H9 (cell line): ENCODE measurements around the gene ZNF668. TPM values are rescaled to one million over a fixed set of nuclear protein-coding genes. Genes with fewer than 3 reads are reported as not detected.

ENCODE experiments used
- DNase-seq: peaks from one replicate; pipeline ENCODE4 v3.0.0-alpha.2; 2017
- H2AFZ ChIP-seq: one replicate; pipeline ENCODE4 v1.6.1; 2013; ENCODE audit warnings: mild to moderate bottlenecking, low read length, control low read depth, moderate library complexity
- H2AK5ac ChIP-seq: 2 replicates; pipeline ENCODE4 v1.6.1; 2013; ENCODE audit warnings: low read length, control low read depth, mixed read lengths; ENCODE audit not compliant: insufficient read length
- H2BK120ac ChIP-seq: one replicate; pipeline ENCODE4 v1.6.1; 2013; ENCODE audit warnings: low read depth, mild to moderate bottlenecking, low read length, control low read depth, inconsistent platforms; ENCODE audit not compliant: poor library complexity, severe bottlenecking
- H2BK12ac ChIP-seq: 2 replicates; pipeline ENCODE4 v1.6.1; 2013; ENCODE audit warnings: low read length, control low read depth, mixed read lengths, low read depth; ENCODE audit not compliant: insufficient read length
- H2BK15ac ChIP-seq: 2 replicates; pipeline ENCODE4 v1.6.1; 2013; ENCODE audit warnings: low read depth, low read length, control low read depth
- H2BK20ac ChIP-seq: one replicate; pipeline ENCODE4 v1.6.1; 2013; ENCODE audit warnings: low read depth, mild to moderate bottlenecking, low read length, control low read depth, inconsistent platforms; ENCODE audit not compliant: poor library complexity, severe bottlenecking
- H2BK5ac ChIP-seq: 2 replicates; pipeline ENCODE4 v1.6.1; 2013; ENCODE audit warnings: low read length, control low read depth, mixed read lengths; ENCODE audit not compliant: insufficient read length
- H3K14ac ChIP-seq: 2 replicates; pipeline ENCODE4 v1.6.1; 2013; ENCODE audit warnings: low read length, control low read depth; ENCODE audit not compliant: insufficient read depth
- H3K18ac ChIP-seq: 2 replicates; pipeline ENCODE4 v1.6.1; 2013; ENCODE audit warnings: low read depth, mild to moderate bottlenecking, mixed read lengths, low read length, control low read depth; ENCODE audit not compliant: insufficient read length
- H3K23ac ChIP-seq: 2 replicates; pipeline ENCODE4 v1.6.1; 2013; ENCODE audit warnings: low read length, control low read depth, mixed read lengths, low read depth; ENCODE audit not compliant: insufficient read length
- H3K23me2 ChIP-seq: 2 replicates; pipeline ENCODE4 v1.6.1; 2013; ENCODE audit warnings: low read depth, mild to moderate bottlenecking, mixed read lengths, low read length, control low read depth; ENCODE audit not compliant: insufficient read length, poor library complexity, severe bottlenecking
- H3K27ac ChIP-seq: 2 replicates; pipeline ENCODE4 v1.5.1; 2013; ENCODE audit warnings: low read length, control low read depth, mixed read lengths, low read depth; ENCODE audit not compliant: insufficient read length
- H3K27me3 ChIP-seq: 2 replicates; pipeline ENCODE4 v1.6.1; 2013; ENCODE audit warnings: low read length, control low read depth, inconsistent platforms; ENCODE audit not compliant: insufficient read depth
- H3K4ac ChIP-seq: 2 replicates; pipeline ENCODE4 v1.6.1; 2013; ENCODE audit warnings: low read depth, mild to moderate bottlenecking, control low read depth, inconsistent platforms, low read length, moderate library complexity
- H3K4me1 ChIP-seq: 2 replicates; pipeline ENCODE4 v1.6.1; 2013; ENCODE audit warnings: low read length, control low read depth, inconsistent platforms; ENCODE audit not compliant: insufficient read depth
- H3K4me2 ChIP-seq: 2 replicates; pipeline ENCODE4 v1.6.1; 2013; ENCODE audit warnings: low read length, control low read depth, mixed read lengths; ENCODE audit not compliant: insufficient read length, insufficient read depth
- H3K56ac ChIP-seq: 2 replicates; pipeline ENCODE4 v1.6.1; 2013; ENCODE audit warnings: low read depth, mild to moderate bottlenecking, mixed read lengths, low read length, control low read depth; ENCODE audit not compliant: insufficient read length
- H3K79me1 ChIP-seq: 2 replicates; pipeline ENCODE4 v1.6.1; 2013; ENCODE audit warnings: low read depth, mild to moderate bottlenecking, moderate library complexity, low read length, control low read depth, inconsistent platforms; ENCODE audit not compliant: insufficient read depth, poor library complexity, severe bottlenecking
- H3K79me2 ChIP-seq: 2 replicates; pipeline ENCODE4 v1.6.1; 2013; ENCODE audit warnings: low read length, control low read depth, inconsistent platforms; ENCODE audit not compliant: insufficient read depth
- H3K9ac ChIP-seq: 2 replicates; pipeline ENCODE4 v1.6.1; 2013; ENCODE audit warnings: low read length, control low read depth, mixed read lengths; ENCODE audit not compliant: insufficient read length; ENCODE audit errors: extremely low read depth
- H3K9me3 ChIP-seq: one replicate; pipeline ENCODE4 v1.6.1; 2013; ENCODE audit warnings: low read depth, low read length, inconsistent platforms; ENCODE audit not compliant: control insufficient read depth
- H3T11ph ChIP-seq: one replicate; pipeline ENCODE4 v1.6.1; 2013; ENCODE audit warnings: mild to moderate bottlenecking, low read length, control low read depth, inconsistent platforms
- H4K20me1 ChIP-seq: one replicate; pipeline ENCODE4 v1.6.1; 2013; ENCODE audit not compliant: control insufficient read depth, insufficient read length, insufficient read depth
- H4K5ac ChIP-seq: 2 replicates; pipeline ENCODE4 v1.6.1; 2013; ENCODE audit warnings: low read depth, mild to moderate bottlenecking, mixed read lengths, low read length, control low read depth; ENCODE audit not compliant: insufficient read length
- H4K8ac ChIP-seq: replicated peaks from 2 replicates; pipeline ENCODE4 v1.6.1; 2013; ENCODE audit warnings: low read length, control low read depth, mixed read lengths, low read depth; ENCODE audit not compliant: insufficient read length
- H4K91ac ChIP-seq: 2 replicates; pipeline ENCODE4 v1.6.1; 2013; ENCODE audit warnings: low read depth, mild to moderate bottlenecking, moderate library complexity, mixed read lengths, low read length, control low read depth; ENCODE audit not compliant: insufficient read length
- H3K27ac Mint-ChIP-seq, 3 experiments: 2 replicates in 2 of 3; 3 replicates in 1 of 3; pipeline ENCODE4 v1.8.0; 2020 to 2021; ENCODE audit warnings: mixed read lengths in 3 of 3, mild to moderate bottlenecking in 1 of 3, moderate library complexity in 1 of 3
- H3K27me3 Mint-ChIP-seq: 2 replicates; pipeline ENCODE4 v1.8.0; 2021; ENCODE audit warnings: low read depth, mild to moderate bottlenecking, moderate library complexity, mixed read lengths
- H3K36me3 Mint-ChIP-seq, 3 experiments: 2 replicates in 2 of 3; 3 replicates in 1 of 3; pipeline ENCODE4 v1.8.0; 2020 to 2021; ENCODE audit warnings: low read depth in 3 of 3, mixed read lengths in 3 of 3; ENCODE audit not compliant: insufficient read depth in 1 of 3
- H3K4me1 Mint-ChIP-seq, 2 experiments: 2 replicates each; pipeline ENCODE4 v1.8.0; 2020; ENCODE audit warnings: mixed read lengths in 2 of 2
- H3K4me3 Mint-ChIP-seq, 2 experiments: 2 replicates in 1 of 2; 3 replicates in 1 of 2; pipeline ENCODE4 v1.8.0; 2020 to 2021; ENCODE audit warnings: mild to moderate bottlenecking in 2 of 2, mixed read lengths in 2 of 2, moderate library complexity in 1 of 2
- H3K9me3 Mint-ChIP-seq, 2 experiments: 2 replicates in 1 of 2; 3 replicates in 1 of 2; pipeline ENCODE4 v1.8.0; 2020; ENCODE audit warnings: mild to moderate bottlenecking in 2 of 2, mixed read lengths in 2 of 2, moderate library complexity in 1 of 2
- CTCF ChIP-seq: fragments of 200-600 bp; sonication (generic); conservative IDR thresholded peaks from 3 replicates; pipeline ENCODE4 v1.8.0; 2021; ENCODE audit warnings: antibody characterized with exemption, mild to moderate bottlenecking
- WGBS: extraction: QIAGEN DNeasy Blood & Tissue Kit; methylation state at CpG from one replicate; pipeline ENCODE4 v1.1.7; 2013; ENCODE audit warnings: missing lambda C conversion rate, low lambda C conversion rate, mixed read lengths; ENCODE audit not compliant: insufficient read length; ENCODE audit errors: extremely low coverage; 5-methylcytosine and 5-hydroxymethylcytosine counted together
- total RNA-seq: library from RNA; stranded (reverse); gene quantifications from 2 replicates; pipeline ENCODE4 v1.2.1, GENCODE V29; 2021

Gene ZNF668
- total RNA-seq, 1 experiment from 2014 or later = 18.6 TPM

- peaks cover 12% of the 10 kb centered on the region for H3K79me1 ChIP-seq
- no peak overlapping the region for H3K4ac ChIP-seq
- no CpG with 5 or more reads among the region's 4 CpGs for WGBS
- H3K4me2 ChIP-seq = peak overlapping the region; percentile 89
- no peak overlapping the region for H2BK20ac ChIP-seq
- no peak overlapping the region for H3K27ac ChIP-seq
- H3K9ac ChIP-seq = no peak overlapping the region
- peak overlapping the region in 1 of 3 experiments; percentile 94; a peak in 2 of 7 replicates for H3K27ac Mint-ChIP-seq
- H3K36me3 Mint-ChIP-seq = peaks cover 3 to 11% (median 8%) of the 10 kb centered on the region in 3 experiments; a peak in 5 of 7 replicates
- H3K23ac ChIP-seq = no peak overlapping the region
- no peak overlapping the region for H3T11ph ChIP-seq
- H2BK12ac ChIP-seq = no peak overlapping the region
- H3K18ac ChIP-seq = no peak overlapping the region
- H3K9me3 Mint-ChIP-seq = no peaks in the 10 kb centered on the region; a peak in 1 of 5 replicates
- H4K20me1 ChIP-seq = no peaks in the 10 kb centered on the region
- H3K23me2 ChIP-seq = peaks cover 9% of the 10 kb centered on the region
- no peak overlapping the region for H3K14ac ChIP-seq
- no peak for TF ChIP-seq CTCF
- H3K4me1 Mint-ChIP-seq = peaks cover 16 to 20% of the 10 kb centered on the region in 2 experiments
- no peak overlapping the region for H2AFZ ChIP-seq
- no peak overlapping the region for H4K91ac ChIP-seq
- H3K79me2 ChIP-seq = peaks cover 27% of the 10 kb centered on the region; the same call in 1 of the 2 replicates
- H3K27me3 ChIP-seq = no peaks in the 10 kb centered on the region
- H3K4me1 ChIP-seq = no peaks in the 10 kb centered on the region
- no peak for DNase-seq
- H3K27me3 Mint-ChIP-seq = no peaks in the 10 kb centered on the region
- no peak overlapping the region for H2BK120ac ChIP-seq
- H4K5ac ChIP-seq = no peak overlapping the region
- no peak overlapping the region for H4K8ac ChIP-seq
- no peak overlapping the region for H3K56ac ChIP-seq
- no peak overlapping the region for H2AK5ac ChIP-seq
- no peak overlapping the region for H2BK5ac ChIP-seq
- H2BK15ac ChIP-seq = no peak overlapping the region
- peak overlapping the region; percentile 92 to 93 for H3K4me3 Mint-ChIP-seq
- no peaks in the 10 kb centered on the region for H3K9me3 ChIP-seq
These were observed 2.2 kb downstream of the ZNF668 start for GRCh38 chr16:31071861-31072260.
